Measurements from ENCODE around the gene XAGE1B.
"Not testable (repeated sequence)": the region's sequence is repeated elsewhere in the genome, so short reads cannot be mapped to it uniquely, and the experiment has no call there.

Gene XAGE1B

DNA sequence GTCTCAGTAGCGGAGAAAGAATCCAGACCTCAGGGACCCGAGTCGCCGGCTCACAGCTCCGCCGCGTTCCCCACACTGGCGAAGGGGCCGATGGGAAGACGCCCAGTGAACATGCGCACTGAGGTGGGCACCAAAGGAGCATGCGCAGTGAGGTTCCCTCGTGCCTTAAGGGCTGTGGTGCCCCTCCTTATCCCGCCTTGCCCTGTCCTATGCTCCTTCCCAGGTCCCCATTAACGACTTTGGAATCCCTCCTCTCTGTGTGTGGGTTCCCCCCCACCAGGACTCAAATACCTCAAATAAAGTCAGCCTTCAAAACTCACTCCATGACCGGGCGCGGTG, at the start of gene XAGE1B:
TSS of gene XAGE1B (minus strand) at position 77 of the 339 bp plus-strand sequence. CDS start 1,536 bp downstream, outside the sequence.
- DNase-seq; in situ Hi-C loops (cut with MboI; ENCODE audit: low pct_unique_long_range_greater_than_20kb, low sequenced_read_pairs): not testable (repeated sequence)

GRCh38 chrX:52563105-52563504, 46.2 kb upstream of the XAGE1B start:
- in situ Hi-C loops (cut with MboI; ENCODE audit: low pct_unique_long_range_greater_than_20kb, low sequenced_read_pairs) = no loop called here
- DNase-seq = no peak

- in situ Hi-C loops (cut with MboI; ENCODE audit: low pct_unique_long_range_greater_than_20kb, low sequenced_read_pairs) = no loop called here
- DNase-seq = no peak
Observed at GRCh38 chrX:52558140-52558539, 41.3 kb upstream of the XAGE1B start.

DNA sequence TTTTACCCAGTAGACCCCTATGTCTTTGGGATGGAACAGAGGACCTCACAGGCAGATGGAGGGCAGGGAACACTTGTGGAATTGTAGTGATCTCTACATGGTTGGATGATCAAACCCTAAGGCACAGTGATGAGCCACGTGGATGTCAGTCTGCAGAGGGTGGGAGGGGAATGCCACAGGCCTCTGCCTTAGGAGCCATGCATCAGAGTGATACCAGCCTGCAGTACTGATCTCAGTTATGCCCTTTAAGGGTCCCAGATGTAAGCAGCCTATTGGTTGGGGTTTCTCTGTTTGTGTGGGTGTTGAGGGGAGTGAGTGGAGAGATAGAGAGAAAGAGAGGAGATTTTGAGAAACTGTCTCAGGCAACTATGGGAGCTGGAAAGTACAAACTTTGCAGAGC, 39.9 kb upstream of the XAGE1B start:
- in situ Hi-C loops (cut with MboI; ENCODE audit: low pct_unique_long_range_greater_than_20kb, low sequenced_read_pairs) = no loop called here
- no peak for DNase-seq

DNA sequence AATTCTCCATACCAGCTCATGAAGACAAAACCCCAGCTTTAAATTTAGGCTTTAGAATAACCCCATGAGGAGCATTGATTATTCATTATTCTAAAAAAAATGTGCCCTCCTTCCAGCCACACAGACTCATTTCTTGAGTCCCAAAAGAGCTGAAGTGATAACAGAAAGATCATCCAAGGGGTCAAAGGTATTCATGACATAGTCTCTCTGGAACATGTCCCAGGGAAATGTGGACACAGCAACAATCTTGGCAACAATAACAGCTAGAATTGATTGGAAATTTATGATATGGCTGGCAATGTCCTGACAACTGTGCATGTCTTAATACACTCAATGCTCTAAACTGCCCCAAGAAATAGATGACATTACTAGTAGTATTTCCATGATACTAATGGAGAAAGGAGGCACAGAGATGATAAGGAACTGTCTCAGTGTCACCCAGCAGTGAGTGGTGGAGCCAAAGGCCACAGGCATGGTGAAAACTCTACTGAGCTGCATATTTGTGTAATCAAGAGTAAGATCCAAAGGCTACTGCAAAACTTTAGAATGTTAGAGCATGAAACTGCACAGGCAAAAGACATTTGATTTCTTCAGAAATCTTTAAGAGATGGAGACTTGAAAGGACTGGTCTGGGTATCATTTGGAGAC, 37.3 kb upstream of the XAGE1B start:
- no peak for DNase-seq

GRCh38 chrX:52548769-52549168, 31.9 kb upstream of the XAGE1B start:
- in situ Hi-C loops (cut with MboI; ENCODE audit: low pct_unique_long_range_greater_than_20kb, low sequenced_read_pairs); DNase-seq: not testable (repeated sequence)

More for the DNA sequence above, 37.3 kb upstream of the XAGE1B start:
- in situ Hi-C loops (cut with MboI; ENCODE audit: low pct_unique_long_range_greater_than_20kb, low sequenced_read_pairs) = no loop called here

GRCh38 chrX:52544147-52544840, 27.4 kb upstream of the XAGE1B start:
- DNase-seq = no peak
- in situ Hi-C loops (cut with MboI; ENCODE audit: low pct_unique_long_range_greater_than_20kb, low sequenced_read_pairs) = no loop called here

- in situ Hi-C loops (cut with MboI; ENCODE audit: low pct_unique_long_range_greater_than_20kb, low sequenced_read_pairs) = no loop called here
- no peak for DNase-seq
Observed at GRCh38 chrX:52542311-52542710, 25.4 kb upstream of the XAGE1B start.

- DNase-seq; in situ Hi-C loops (cut with MboI; ENCODE audit: low pct_unique_long_range_greater_than_20kb, low sequenced_read_pairs): not testable (repeated sequence)
Observed at GRCh38 chrX:52541051-52541450, 24.2 kb upstream of the XAGE1B start.

DNA sequence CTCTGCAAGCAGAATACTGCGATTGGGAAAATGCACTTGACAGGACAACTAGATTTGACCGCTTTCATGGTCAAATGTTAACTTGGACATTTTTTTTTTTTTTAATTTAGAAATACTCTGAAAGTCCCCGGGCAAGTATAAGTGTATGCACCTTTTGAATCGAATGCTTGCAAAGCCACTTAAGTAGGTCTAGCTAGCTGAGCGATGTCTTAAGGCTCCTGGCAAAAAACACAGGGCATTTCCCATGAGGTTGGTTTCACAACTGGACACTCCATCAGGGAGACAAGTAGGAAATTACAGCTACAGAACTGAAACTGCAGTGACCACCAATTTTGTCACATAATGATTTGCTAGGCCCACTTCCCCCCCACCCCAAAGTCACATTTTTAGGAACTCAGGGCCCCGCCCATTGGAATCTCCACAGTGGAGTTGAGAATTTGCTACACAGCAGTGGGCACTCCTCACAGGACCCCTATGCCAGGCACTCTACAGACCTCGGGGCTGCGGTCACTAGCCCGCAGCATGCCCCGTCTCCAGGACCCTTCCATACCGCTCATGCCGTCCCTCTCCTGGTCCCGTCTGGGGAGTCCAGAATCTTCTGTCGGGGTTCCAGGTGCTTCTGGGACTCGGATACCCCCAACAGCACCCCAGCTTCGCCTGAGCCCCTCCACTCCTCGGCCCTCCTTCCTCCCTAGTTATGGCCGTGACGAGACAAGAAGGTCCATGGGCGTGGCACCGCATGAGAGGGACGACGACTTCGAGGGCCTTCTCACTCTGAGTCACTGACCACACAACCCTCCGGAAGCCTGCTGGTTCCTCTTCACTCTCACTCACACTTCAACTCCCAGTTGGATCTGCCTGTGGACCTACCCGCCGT, 515 bp downstream of the XAGE1B start:
- DNase-seq; in situ Hi-C loops (cut with MboI; ENCODE audit: low pct_unique_long_range_greater_than_20kb, low sequenced_read_pairs): not testable (repeated sequence)

DNA sequence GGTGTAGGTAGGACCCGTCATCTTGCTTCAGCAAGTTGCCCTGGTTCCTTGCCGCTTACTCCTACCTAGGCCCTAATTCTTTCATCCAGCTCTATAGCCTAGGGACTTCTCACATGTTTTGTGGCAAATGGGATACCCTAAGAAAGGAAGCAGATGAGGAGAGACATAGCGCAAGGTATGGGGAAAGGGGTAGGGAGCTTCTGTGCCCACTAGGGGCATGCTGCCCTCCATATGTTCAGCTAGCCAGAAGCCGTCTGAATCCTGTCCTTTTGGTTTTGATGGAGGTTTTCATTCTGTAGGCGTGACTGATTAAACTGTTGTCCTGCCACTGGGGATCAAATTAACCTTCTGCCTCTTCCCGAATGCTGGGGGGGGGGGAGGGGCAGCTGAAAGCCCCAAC, 5.7 kb downstream of the XAGE1B start:
- DNase-seq; in situ Hi-C loops (cut with MboI; ENCODE audit: low pct_unique_long_range_greater_than_20kb, low sequenced_read_pairs): not testable (repeated sequence)

- in situ Hi-C loops (cut with MboI; ENCODE audit: low pct_unique_long_range_greater_than_20kb, low sequenced_read_pairs) = no loop called here
- DNase-seq = no peak
Observed at GRCh38 chrX:52509916-52510315, 6.9 kb downstream of the XAGE1B start.

DNA sequence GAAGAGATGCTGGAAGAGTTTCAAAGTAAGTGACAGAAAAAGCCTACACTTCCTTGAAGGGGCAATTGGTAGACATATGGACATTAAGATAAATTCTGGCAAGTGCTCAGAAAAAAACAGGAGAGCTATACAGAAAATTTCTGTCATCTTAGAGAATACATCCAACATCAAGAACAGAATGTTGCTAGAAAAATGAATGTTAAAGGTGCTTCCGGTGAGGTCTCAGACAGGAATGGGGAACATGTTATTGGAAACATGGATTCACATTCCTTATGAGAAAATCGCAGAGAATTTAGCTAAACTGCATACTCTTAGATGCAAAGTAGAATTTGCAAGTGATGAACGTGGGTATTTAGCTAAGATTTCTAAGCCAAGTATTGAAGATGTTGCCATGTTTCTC, 9.5 kb downstream of the XAGE1B start:
- in situ Hi-C loops (cut with MboI; ENCODE audit: low pct_unique_long_range_greater_than_20kb, low sequenced_read_pairs) = no loop called here
- no peak for DNase-seq

DNA sequence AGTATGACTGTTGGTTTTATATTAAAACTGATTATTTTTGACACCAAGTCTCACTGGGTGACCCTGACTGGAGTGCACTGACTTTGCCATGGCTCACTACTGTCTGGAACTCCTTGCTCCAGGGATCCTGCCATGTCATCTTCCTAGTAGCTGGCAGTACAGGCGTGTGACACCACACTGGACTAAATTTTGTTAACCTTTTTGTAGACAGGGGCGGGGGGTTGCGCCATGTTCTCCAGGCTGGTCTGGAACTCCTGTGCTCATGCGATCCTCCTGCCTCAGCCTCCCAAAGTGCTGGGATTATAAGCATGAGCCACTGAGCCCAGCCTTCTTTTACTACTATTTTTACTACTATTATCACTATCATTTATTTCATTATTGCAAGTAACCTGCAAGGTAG, 12.3 kb downstream of the XAGE1B start:
- in situ Hi-C loops (cut with MboI; ENCODE audit: low pct_unique_long_range_greater_than_20kb, low sequenced_read_pairs) = no loop called here
- no peak for DNase-seq

- in situ Hi-C loops (cut with MboI; ENCODE audit: low pct_unique_long_range_greater_than_20kb, low sequenced_read_pairs); DNase-seq: not testable (repeated sequence)
Observed at GRCh38 chrX:52501362-52501761, 15.5 kb downstream of the XAGE1B start.

GRCh38 chrX:52496419-52496772, 20.5 kb downstream of the XAGE1B start:
- in situ Hi-C loops (cut with MboI; ENCODE audit: low pct_unique_long_range_greater_than_20kb, low sequenced_read_pairs); DNase-seq: not testable (repeated sequence)

DNA sequence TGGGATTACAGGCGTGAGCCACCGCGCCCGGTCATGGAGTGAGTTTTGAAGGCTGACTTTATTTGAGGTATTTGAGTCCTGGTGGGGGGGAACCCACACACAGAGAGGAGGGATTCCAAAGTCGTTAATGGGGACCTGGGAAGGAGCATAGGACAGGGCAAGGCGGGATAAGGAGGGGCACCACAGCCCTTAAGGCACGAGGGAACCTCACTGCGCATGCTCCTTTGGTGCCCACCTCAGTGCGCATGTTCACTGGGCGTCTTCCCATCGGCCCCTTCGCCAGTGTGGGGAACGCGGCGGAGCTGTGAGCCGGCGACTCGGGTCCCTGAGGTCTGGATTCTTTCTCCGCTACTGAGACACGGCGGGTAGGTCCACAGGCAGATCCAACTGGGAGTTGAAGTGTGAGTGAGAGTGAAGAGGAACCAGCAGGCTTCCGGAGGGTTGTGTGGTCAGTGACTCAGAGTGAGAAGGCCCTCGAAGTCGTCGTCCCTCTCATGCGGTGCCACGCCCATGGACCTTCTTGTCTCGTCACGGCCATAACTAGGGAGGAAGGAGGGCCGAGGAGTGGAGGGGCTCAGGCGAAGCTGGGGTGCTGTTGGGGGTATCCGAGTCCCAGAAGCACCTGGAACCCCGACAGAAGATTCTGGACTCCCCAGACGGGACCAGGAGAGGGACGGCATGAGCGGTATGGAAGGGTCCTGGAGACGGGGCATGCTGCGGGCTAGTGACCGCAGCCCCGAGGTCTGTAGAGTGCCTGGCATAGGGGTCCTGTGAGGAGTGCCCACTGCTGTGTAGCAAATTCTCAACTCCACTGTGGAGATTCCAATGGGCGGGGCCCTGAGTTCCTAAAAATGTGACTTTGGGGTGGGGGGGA, 21.1 kb downstream of the XAGE1B start, which contains the start of gene XAGE1A:
TSS of gene XAGE1A (plus strand) at position 264 of the 874 bp plus-strand sequence. CDS start 1,554 bp downstream, outside the sequence.
- DNase-seq; in situ Hi-C loops (cut with MboI; ENCODE audit: low pct_unique_long_range_greater_than_20kb, low sequenced_read_pairs): not testable (repeated sequence)

DNA sequence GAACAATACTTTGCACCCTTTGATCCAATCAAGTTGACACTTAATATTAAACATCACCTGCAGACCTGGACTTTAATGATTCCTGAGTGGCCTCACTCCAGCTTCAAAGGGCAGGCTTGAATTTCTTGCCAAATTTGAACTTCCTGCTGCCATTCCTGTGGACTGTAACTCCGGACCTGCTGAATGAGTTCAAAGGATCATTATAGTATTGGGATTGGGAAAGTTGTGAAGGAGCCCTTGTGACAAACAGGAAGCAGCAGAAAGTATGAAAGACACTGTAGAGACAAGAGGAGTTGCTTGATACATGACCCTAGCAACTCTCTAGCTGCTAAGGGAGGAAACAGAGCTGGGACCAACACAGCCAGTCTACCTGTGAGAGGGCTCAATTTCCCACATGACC, 45.6 kb downstream of the XAGE1B start:
- DNase-seq; in situ Hi-C loops (cut with MboI; ENCODE audit: low pct_unique_long_range_greater_than_20kb, low sequenced_read_pairs): not testable (repeated sequence)
